NB4 (cell line): ENCODE results near the gene AFF3.

Experiments
- CTCF ChIP-seq: IDR thresholded peaks from one replicate; pipeline ENCODE4 v1.5.1; 2012; ENCODE audit warnings: low read depth, low read length
- POLR2A ChIP-seq: IDR thresholded peaks from 2 replicates; pipeline ENCODE4 v1.6.1; 2011; ENCODE audit warnings: mild to moderate bottlenecking; ENCODE audit not compliant: insufficient read length; ENCODE audit errors: extremely low read depth

- no peak for TF ChIP-seq CTCF
- TF ChIP-seq POLR2A, result no peak
These were observed 6.1 kb downstream of the AFF3 start for GRCh38 chr2:100136310-100136709.
